Stimulated activated naive CD8-positive, alpha-beta T cell treated with anti-CD3 and anti-CD28 coated beads, Interleukin-15, amount 100 ng/mL, for 72 hours (primary cell): ENCODE results near the gene SERINC5.
"Not testable (repeated sequence)": the region's sequence is repeated elsewhere in the genome, so short reads cannot be mapped to it uniquely, and the experiment has no call there.

Source experiments
- ATAC-seq: fragments of 150-1000 bp; cut with Tn5 transposase; 2 replicates; pipeline ENCODE4 v1.10.0; 2021; ENCODE audit warnings: mild to moderate bottlenecking, moderate library complexity
- DNase-seq, 2 donors: peaks; one replicate each; pipeline ENCODE4 v3.0.0; 2021 to 2022
- H3K27ac Mint-ChIP-seq, 2 donors: one replicate each; pipeline ENCODE4 v1.8.0; 2022; ENCODE audit warnings: mild to moderate bottlenecking in 2 of 2, mixed read lengths in 2 of 2, moderate library complexity in 2 of 2
- H3K27me3 Mint-ChIP-seq: one replicate; pipeline ENCODE4 v1.8.0; 2022; ENCODE audit warnings: mixed read lengths
- H3K4me1 Mint-ChIP-seq: one replicate; pipeline ENCODE4 v1.8.0; 2022; ENCODE audit warnings: mild to moderate bottlenecking, mixed read lengths
- H3K4me3 Mint-ChIP-seq, 2 donors: one replicate each; pipeline ENCODE4 v1.8.0; 2022; ENCODE audit warnings: mild to moderate bottlenecking in 2 of 2, mixed read lengths in 2 of 2, moderate library complexity in 1 of 2
- H3K9me3 Mint-ChIP-seq, 2 donors: one replicate each; pipeline ENCODE4 v1.8.0; 2022; ENCODE audit warnings: mixed read lengths in 2 of 2

The SERINC5 gene

GRCh38 chr5:80160242-80160641 lies 95.6 kb downstream of the SERINC5 start:
- H3K4me3 Mint-ChIP-seq: no peak overlapping the region
- peaks cover 63% of the 10 kb centered on the region for H3K4me1 Mint-ChIP-seq
- peaks cover 0 to 3% of the 10 kb centered on the region in 2 donors for H3K9me3 Mint-ChIP-seq
- no peaks in the 10 kb centered on the region for H3K27me3 Mint-ChIP-seq
- H3K27ac Mint-ChIP-seq: no peak overlapping the region
- ATAC-seq (no peak), DNase-seq (no peak)

GRCh38 chr5:80159133-80159815 lies 96.6 kb downstream of the SERINC5 start:
- H3K27ac Mint-ChIP-seq: peak overlapping the region in 1 of 2 donors; percentile 74
- H3K4me3 Mint-ChIP-seq: no peak overlapping the region
- DNase-seq (no peak), ATAC-seq (no peak)
- H3K9me3 Mint-ChIP-seq: peaks cover 0 to 3% of the 10 kb centered on the region in 2 donors
- no peaks in the 10 kb centered on the region for H3K27me3 Mint-ChIP-seq
- peaks cover 67% of the 10 kb centered on the region for H3K4me1 Mint-ChIP-seq

GRCh38 chr5:80156156-80156555 lies 99.7 kb downstream of the SERINC5 start:
- Mint-ChIP-seq H3K27ac (peak overlapping the region in 1 of 2 donors; percentile 84), H3K4me3 (no peak overlapping the region), H3K4me1 (peaks cover 82% of the 10 kb centered on the region), H3K27me3 (no peaks in the 10 kb centered on the region), H3K9me3 (peaks cover 0 to 2% of the 10 kb centered on the region in 2 donors)
- no peak for ATAC-seq
- no peak for DNase-seq

GRCh38 chr5:80154749-80155148 lies 101.1 kb downstream of the SERINC5 start:
- H3K4me3 Mint-ChIP-seq: no peak overlapping the region
- H3K4me1 Mint-ChIP-seq: peaks cover 92% of the 10 kb centered on the region
- peak overlapping the region; percentile 64 to 85 for H3K27ac Mint-ChIP-seq
- no peak for ATAC-seq
- no peaks in the 10 kb centered on the region for H3K27me3 Mint-ChIP-seq
- H3K9me3 Mint-ChIP-seq: no peaks in the 10 kb centered on the region
- DNase-seq: no peak

GRCh38 chr5:80154289-80154688 lies 101.6 kb downstream of the SERINC5 start:
- not testable (repeated sequence) for H3K9me3 Mint-ChIP-seq, H3K27me3 Mint-ChIP-seq, ATAC-seq, H3K4me3 Mint-ChIP-seq, DNase-seq
- Mint-ChIP-seq H3K4me1 (peaks cover 92% of the 10 kb centered on the region), H3K27ac (peak overlapping the region in 1 of 2 donors; percentile 85)

- peaks cover 92% of the 10 kb centered on the region for H3K4me1 Mint-ChIP-seq
- ATAC-seq: peak; percentile 33
- no peaks in the 10 kb centered on the region for H3K27me3 Mint-ChIP-seq
- no peaks in the 10 kb centered on the region for H3K9me3 Mint-ChIP-seq
- H3K27ac Mint-ChIP-seq: peak overlapping the region; percentile 13 to 72
- H3K4me3 Mint-ChIP-seq: no peak overlapping the region
- DNase-seq: no peak
Observed at GRCh38 chr5:80153586-80154126, 102.2 kb downstream of the SERINC5 start.

GRCh38 chr5:80152778-80153177 lies 103.1 kb downstream of the SERINC5 start:
- no peak for DNase-seq
- Mint-ChIP-seq H3K4me3 (peak overlapping the region; percentile 29 to 50), H3K27ac (peak overlapping the region; percentile 74), H3K9me3 (no peaks in the 10 kb centered on the region), H3K4me1 (peaks cover 86% of the 10 kb centered on the region), H3K27me3 (no peaks in the 10 kb centered on the region)
- peak; percentile 31 for ATAC-seq

GRCh38 chr5:80151890-80152289 lies 104.0 kb downstream of the SERINC5 start:
- H3K27ac Mint-ChIP-seq: peak overlapping the region; percentile 53 to 74
- no peaks in the 10 kb centered on the region for H3K9me3 Mint-ChIP-seq
- H3K4me1 Mint-ChIP-seq: peaks cover 90% of the 10 kb centered on the region

GRCh38 chr5:80150731-80151130 lies 105.1 kb downstream of the SERINC5 start:
- Mint-ChIP-seq H3K4me1 (peaks cover 84% of the 10 kb centered on the region), H3K27ac (peak overlapping the region; percentile 74 to 82), H3K9me3 (no peaks in the 10 kb centered on the region), H3K4me3 (peak overlapping the region; percentile 20 to 32), H3K27me3 (no peaks in the 10 kb centered on the region)
- no peak for ATAC-seq
- DNase-seq: no peak

More at GRCh38 chr5:80151890-80152289, 104.0 kb downstream of the SERINC5 start:
- DNase-seq (no peak), ATAC-seq (peak; percentile 45)
- no peaks in the 10 kb centered on the region for H3K27me3 Mint-ChIP-seq
- peak overlapping the region in 1 of 2 donors; percentile 36 for H3K4me3 Mint-ChIP-seq

GRCh38 chr5:80149161-80149609 lies 106.7 kb downstream of the SERINC5 start:
- ATAC-seq (no peak), DNase-seq (no peak)
- no peak overlapping the region for H3K4me3 Mint-ChIP-seq
- H3K4me1 Mint-ChIP-seq: peaks cover 76% of the 10 kb centered on the region
- H3K9me3 Mint-ChIP-seq: no peaks in the 10 kb centered on the region
- H3K27me3 Mint-ChIP-seq: no peaks in the 10 kb centered on the region
- H3K27ac Mint-ChIP-seq: no peak overlapping the region

GRCh38 chr5:80147119-80147815 lies 108.6 kb downstream of the SERINC5 start:
- H3K4me1 Mint-ChIP-seq: peaks cover 76% of the 10 kb centered on the region
- H3K27ac Mint-ChIP-seq: no peak overlapping the region
- no peak for DNase-seq
- no peaks in the 10 kb centered on the region for H3K9me3 Mint-ChIP-seq
- no peaks in the 10 kb centered on the region for H3K27me3 Mint-ChIP-seq
- H3K4me3 Mint-ChIP-seq: no peak overlapping the region
- ATAC-seq: no peak

GRCh38 chr5:80146046-80146445 lies 109.8 kb downstream of the SERINC5 start:
- ATAC-seq (no peak), DNase-seq (peak in 1 of 2 donors; percentile 5)
- Mint-ChIP-seq H3K9me3 (no peaks in the 10 kb centered on the region), H3K4me3 (no peak overlapping the region), H3K27me3 (no peaks in the 10 kb centered on the region), H3K27ac (no peak overlapping the region), H3K4me1 (peaks cover 76% of the 10 kb centered on the region)

GRCh38 chr5:80143491-80143890 lies 112.4 kb downstream of the SERINC5 start:
- peaks cover 71% of the 10 kb centered on the region for H3K4me1 Mint-ChIP-seq
- no peak for DNase-seq
- no peak overlapping the region for H3K27ac Mint-ChIP-seq
- H3K9me3 Mint-ChIP-seq: no peaks in the 10 kb centered on the region
- H3K27me3 Mint-ChIP-seq: no peaks in the 10 kb centered on the region
- no peak for ATAC-seq
- no peak overlapping the region for H3K4me3 Mint-ChIP-seq

GRCh38 chr5:80142996-80143395 lies 112.9 kb downstream of the SERINC5 start:
- no peak for DNase-seq
- Mint-ChIP-seq H3K27ac (peak overlapping the region in 1 of 2 donors; percentile 57), H3K27me3 (no peaks in the 10 kb centered on the region), H3K4me1 (peaks cover 71% of the 10 kb centered on the region), H3K9me3 (no peaks in the 10 kb centered on the region), H3K4me3 (no peak overlapping the region)
- no peak for ATAC-seq

- peaks cover 63% of the 10 kb centered on the region for H3K4me1 Mint-ChIP-seq
- peak overlapping the region in 1 of 2 donors; percentile 20 for H3K4me3 Mint-ChIP-seq
- no peak for ATAC-seq
- no peaks in the 10 kb centered on the region for H3K27me3 Mint-ChIP-seq
- no peak for DNase-seq
- H3K9me3 Mint-ChIP-seq: no peaks in the 10 kb centered on the region
- H3K27ac Mint-ChIP-seq: peak overlapping the region; percentile 83 to 97
Observed at GRCh38 chr5:80141681-80142080, 114.2 kb downstream of the SERINC5 start.

- peak overlapping the region in 1 of 2 donors; percentile 20 for H3K4me3 Mint-ChIP-seq
- DNase-seq (no peak), ATAC-seq (no peak)
- H3K4me1 Mint-ChIP-seq: peaks cover 67% of the 10 kb centered on the region
- H3K27me3 Mint-ChIP-seq: no peaks in the 10 kb centered on the region
- no peaks in the 10 kb centered on the region for H3K9me3 Mint-ChIP-seq
- peak overlapping the region; percentile 83 to 97 for H3K27ac Mint-ChIP-seq
Observed at GRCh38 chr5:80141147-80141671, 114.6 kb downstream of the SERINC5 start.
